PC-9 (cell line): ENCODE data around the gene DEUP1.

Experiments
- CTCF ChIP-seq: fragments of 200-600 bp; sonication (generic); conservative IDR thresholded peaks from 2 replicates; pipeline ENCODE4 v1.6.1; 2017; ENCODE audit warnings: mixed run types, antibody characterized with exemption, mild to moderate bottlenecking, moderate library complexity
- EZH2 ChIP-seq: fragments of 200-600 bp; sonication (generic); IDR thresholded peaks from 2 replicates; pipeline ENCODE4 v1.8.0; 2017; ENCODE audit warnings: antibody characterized with exemption, low read depth

DNA sequence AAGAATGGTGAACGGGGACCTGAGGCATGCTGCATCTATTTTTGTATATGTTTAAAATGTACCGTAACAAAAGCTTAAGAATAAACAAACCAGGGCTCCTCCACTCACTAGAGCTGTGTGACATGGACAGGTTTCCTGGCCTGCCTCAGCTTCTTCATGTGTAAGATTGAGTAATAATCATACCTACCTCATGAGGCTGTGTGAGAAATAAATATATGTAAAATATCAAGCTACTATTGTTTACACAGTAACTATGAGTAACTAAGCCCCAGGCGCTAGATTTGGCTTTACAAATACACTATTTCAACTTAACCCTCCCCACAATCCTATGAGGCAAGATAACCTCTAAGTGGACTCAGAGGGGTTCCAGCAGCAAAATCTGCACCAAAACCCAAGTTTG lies 146.3 kb downstream of the DEUP1 start:
- TF ChIP-seq EZH2 (no peak), CTCF (no peak)
